ENCODE data around the gene COLEC12.

- TF ChIP-seq CTCF (IDR thresholded peaks at IDR 0.05; ENCODE audit: insufficient read depth, low read depth, low read length) (no peak), EZH2 (IDR thresholded peaks at IDR 0.05; ENCODE audit: insufficient read depth, low read length) (no peak)
These were observed 52.2 kb downstream of the COLEC12 start for GRCh38 chr18:448116-448790.
